Pancreas (tissue), 10 donors: Measurements from ENCODE around the gene SRCIN1. TPM values are rescaled to one million over a fixed set of nuclear protein-coding genes. Genes with fewer than 3 reads are reported as not detected.
A peak's percentile ranks its signal among the peaks of the same experiment; 100 is the strongest.

ENCODE experiments used
- ATAC-seq, 4 donors: fragments of 200-7000 bp; cut with Tn5 transposase; one replicate each; pipeline versions ENCODE4 v1.8.0 to v1.9.1; 2020; ENCODE audit warnings: mild to moderate bottlenecking in 4 of 4, moderate library complexity in 4 of 4
- DNase-seq, 6 donors: peaks; one replicate each; pipeline ENCODE4 v3.0.0-alpha.2; 2020
- FAIRE-seq: peaks from 2 replicates; lab custom pipeline; 2012; peaks lifted over from hg19 to GRCh38; lab: Jason Lieb, UNC
- H3K27ac ChIP-seq, 4 donors: fragments of 200-600 bp; sonication (generic); 1 replicate in 3 of 4; 2 replicates in 1 of 4; pipeline versions ENCODE4 v1.5.0 to v1.8.0; 2020
- H3K27me3 ChIP-seq, 4 donors: fragments of 200-600 bp; one replicate each; pipeline ENCODE4 v1.8.0; 2021
- H3K36me3 ChIP-seq, 3 donors: fragments of 200-600 bp; sonication (generic) in 1 of 3; one replicate each; pipeline versions ENCODE4 v1.5.0 to v1.8.0; 2020 to 2021
- H3K4me1 ChIP-seq, 3 donors: fragments of 200-600 bp; one replicate each; pipeline ENCODE4 v1.8.0; 2021
- H3K4me3 ChIP-seq, 4 donors: fragments of 200-600 bp; sonication (generic) in 2 of 4; one replicate each; pipeline versions ENCODE4 v1.5.0 to v1.8.0; 2020 to 2021
- H3K9me3 ChIP-seq, 4 donors: fragments of 200-600 bp; one replicate each; pipeline ENCODE4 v1.8.0; 2021
- CTCF ChIP-seq, 4 donors: fragments of 200-600 bp; sonication (generic) in 3 of 4; IDR thresholded peaks; one replicate each; pipeline versions ENCODE4 v1.5.0 to v1.8.0; 2021; ENCODE audit warnings: antibody characterized with exemption in 4 of 4
- WGBS, 2 donors: extraction: QIAGEN DNeasy Blood & Tissue Kit; methylation state at CpG; one replicate each; pipeline ENCODE4 v1.1.7; 2013; 5-methylcytosine and 5-hydroxymethylcytosine counted together
- intact Hi-C, 3 donors: fragments of 100-400 bp; cut with DNase I; formaldehyde crosslinking; loops; one replicate each; pipeline versions ENCODE4 v1.11.1 to v1.14.2; 2022
- polyA plus RNA-seq, 2 donors: library from polyadenylated mRNA; stranded (reverse); fragments of 200-250 nt; gene quantifications; one replicate each; pipeline ENCODE4 v1.2.3, GENCODE V29; 2013
- total RNA-seq, 6 donors: library from RNA; stranded (reverse); fragmentation: NEBNext Ultra II Directional in 4 of 6; extraction: Animal tissue kit (Norgen Biotek cat#: 25700) in 4 of 6; gene quantifications; one replicate each; pipeline versions ENCODE4 v1.2.1 to v1.2.4, GENCODE V29; 2021 to 2023
- donor health status: healthy with polysubstance abuse.
- donor health status: DM: no; HTN: no; CAD: no; lungs with moderate emphysema.
- donor health status: DM: no; HTN: no; CAD: no.
- donor health status: control.
- donor health status: control.
- donor health status: Bipolar disorder and iron deficiency.
- donor health status: DM: yes; HTN: yes; CAD: no.
- donor health status: DM: no; HTN: no; CAD: no.
- donor health status: DM: no; HTN: no; CAD: no.
- donor health status: DM: yes; HTN: yes; CAD: no.

The SRCIN1 gene
- total and polyA plus RNA-seq, 8 donors, result 5.8 to 30.3 (median 9.0) TPM

- ATAC-seq (peak; percentile 87 to 97 (median 95)), DNase-seq (peak in 5 of 6 donors; percentile 69 to 91 (median 84)), FAIRE-seq (no peak)
- no peak for TF ChIP-seq CTCF (IDR thresholded peaks at IDR 0.05)
- Histone ChIP-seq H3K36me3 (no peaks in the 10 kb centered on the region), H3K4me3 (no peak overlapping the region), H3K9me3 (no peaks in the 10 kb centered on the region), H3K27ac (no peak overlapping the region), H3K27me3 (no peaks in the 10 kb centered on the region), H3K4me1 (no peaks in the 10 kb centered on the region)
- intact Hi-C loops, result no loop called here
- 10 to 17% methylated on average over 4 of the region's 4 CpGs for WGBS, 2 donors
Measured at GRCh38 chr17:38598536-38598935, 7.2 kb downstream of the SRCIN1 start.

- DNase-seq (no peak), ATAC-seq (no peak), FAIRE-seq (no peak)
- H3K36me3 ChIP-seq, result no peaks in the 10 kb centered on the region
- H3K4me1 ChIP-seq, result no peaks in the 10 kb centered on the region
- H3K9me3 ChIP-seq, result no peaks in the 10 kb centered on the region
- no peak overlapping the region for H3K4me3 ChIP-seq
- no peak for TF ChIP-seq CTCF (IDR thresholded peaks at IDR 0.05)
- intact Hi-C loops, result no loop called here
- H3K27ac ChIP-seq, result no peak overlapping the region
- 92 to 100% methylated on average over 1 of the region's 1 CpG for WGBS, 2 donors
- no peaks in the 10 kb centered on the region for H3K27me3 ChIP-seq
Measured at GRCh38 chr17:38597375-38597774, 8.4 kb downstream of the SRCIN1 start.

- Histone ChIP-seq H3K36me3 (no peaks in the 10 kb centered on the region), H3K4me1 (no peaks in the 10 kb centered on the region), H3K27me3 (no peaks in the 10 kb centered on the region), H3K4me3 (no peak overlapping the region), H3K9me3 (no peaks in the 10 kb centered on the region), H3K27ac (no peak overlapping the region)
- WGBS, 2 donors, result 68 to 73% methylated on average over 2 of the region's 2 CpGs
- FAIRE-seq, result no peak
- intact Hi-C loops, result no loop called here
- DNase-seq, result no peak
- TF ChIP-seq CTCF (IDR thresholded peaks at IDR 0.05), result no peak
- no peak for ATAC-seq
Measured at GRCh38 chr17:38596651-38597050, 9.1 kb downstream of the SRCIN1 start.

GRCh38 chr17:38595892-38596291, 9.9 kb downstream of the SRCIN1 start:
- Histone ChIP-seq H3K27ac (no peak overlapping the region), H3K9me3 (no peaks in the 10 kb centered on the region), H3K4me3 (no peak overlapping the region), H3K36me3 (no peaks in the 10 kb centered on the region), H3K4me1 (no peaks in the 10 kb centered on the region), H3K27me3 (no peaks in the 10 kb centered on the region)
- no peak for TF ChIP-seq CTCF (IDR thresholded peaks at IDR 0.05)
- intact Hi-C loops, result no loop called here
- no peak for DNase-seq
- ATAC-seq, result no peak
- FAIRE-seq, result no peak
- WGBS, 2 donors, result 67 to 71% methylated on average over 9 of the region's 9 CpGs

- Histone ChIP-seq H3K27me3 (no peaks in the 10 kb centered on the region), H3K4me3 (no peak overlapping the region), H3K36me3 (no peaks in the 10 kb centered on the region), H3K9me3 (no peaks in the 10 kb centered on the region), H3K27ac (no peak overlapping the region), H3K4me1 (no peaks in the 10 kb centered on the region)
- ATAC-seq (no peak), FAIRE-seq (no peak), DNase-seq (no peak)
- 76 to 82% methylated on average over 13 of the region's 13 CpGs for WGBS, 2 donors
- TF ChIP-seq CTCF (IDR thresholded peaks at IDR 0.05), result no peak
- intact Hi-C loops, result no loop called here
Measured at GRCh38 chr17:38594152-38594551, 11.6 kb downstream of the SRCIN1 start.
